Fibroblast of pulmonary artery (primary cell): ENCODE data around the gene CCHCR1.

Source experiments
- DNase-seq: peaks from one replicate; pipeline ENCODE4 v3.0.0-alpha.2; 2010; ENCODE audit warnings: low read depth
- H3K4me3 ChIP-seq: replicated peaks from 2 replicates; pipeline ENCODE4 v1.5.1; 2011; ENCODE audit warnings: low read depth, mild to moderate bottlenecking, control low read depth, low read length, moderate library complexity
- CTCF ChIP-seq: IDR thresholded peaks from 2 replicates; pipeline ENCODE4 v1.5.1; 2011; ENCODE audit warnings: mild to moderate bottlenecking, control low read depth, low read length, inconsistent platforms; ENCODE audit errors: missing control alignments

CCHCR1 gene

GRCh38 chr6:31120151-31120915, 37.3 kb downstream of the CCHCR1 start, which contains the start of gene CDSN:
CDSN (minus strand) TSS chr6:31120446; CDS start chr6:31120419, 27 bp downstream.
- no peak for DNase-seq
- TF ChIP-seq CTCF, result no peak
- H3K4me3 ChIP-seq, result no peak within 1 kb of the TSS

- TF ChIP-seq CTCF, result no peak
- no peak for DNase-seq
- no peak overlapping the region for H3K4me3 ChIP-seq
Observed at GRCh38 chr6:31118178-31118577, 39.4 kb downstream of the CCHCR1 start.

- TF ChIP-seq CTCF, result no peak
- H3K4me3 ChIP-seq, result no peak overlapping the region
- DNase-seq, result peak; percentile 55
Observed at GRCh38 chr6:31116661-31117385, 40.8 kb downstream of the CCHCR1 start.

- no peak for DNase-seq
- no peak overlapping the region for H3K4me3 ChIP-seq
- TF ChIP-seq CTCF, result no peak
Observed at GRCh38 chr6:31115941-31116560, 41.6 kb downstream of the CCHCR1 start.

GRCh38 chr6:31114970-31115849, 42.4 kb downstream of the CCHCR1 start:
- TF ChIP-seq CTCF, result peak; percentile 21
- peak; percentile 60 for DNase-seq
- peak overlapping the region; percentile 40 for H3K4me3 ChIP-seq

GRCh38 chr6:31114541-31114878, 43.1 kb downstream of the CCHCR1 start, which contains the start of gene PSORS1C1:
PSORS1C1 (plus strand) TSS chr6:31114800; CDS start chr6:31129633, 14,833 bp downstream.
- peak within 1 kb of the TSS; percentile 40 for H3K4me3 ChIP-seq
- no peak for TF ChIP-seq CTCF
- peak; percentile 92 for DNase-seq
